Measurements from ENCODE around the gene DEDD. TPM values are rescaled to one million over a fixed set of nuclear protein-coding genes. Genes with fewer than 3 reads are reported as not detected.

DEDD gene
- total and polyA plus RNA-seq, 2 of the 13 experiments (the other 11 are each of a cell fraction or from before 2014, with no cell fraction given): 12.6 to 27.8 TPM

DNA sequence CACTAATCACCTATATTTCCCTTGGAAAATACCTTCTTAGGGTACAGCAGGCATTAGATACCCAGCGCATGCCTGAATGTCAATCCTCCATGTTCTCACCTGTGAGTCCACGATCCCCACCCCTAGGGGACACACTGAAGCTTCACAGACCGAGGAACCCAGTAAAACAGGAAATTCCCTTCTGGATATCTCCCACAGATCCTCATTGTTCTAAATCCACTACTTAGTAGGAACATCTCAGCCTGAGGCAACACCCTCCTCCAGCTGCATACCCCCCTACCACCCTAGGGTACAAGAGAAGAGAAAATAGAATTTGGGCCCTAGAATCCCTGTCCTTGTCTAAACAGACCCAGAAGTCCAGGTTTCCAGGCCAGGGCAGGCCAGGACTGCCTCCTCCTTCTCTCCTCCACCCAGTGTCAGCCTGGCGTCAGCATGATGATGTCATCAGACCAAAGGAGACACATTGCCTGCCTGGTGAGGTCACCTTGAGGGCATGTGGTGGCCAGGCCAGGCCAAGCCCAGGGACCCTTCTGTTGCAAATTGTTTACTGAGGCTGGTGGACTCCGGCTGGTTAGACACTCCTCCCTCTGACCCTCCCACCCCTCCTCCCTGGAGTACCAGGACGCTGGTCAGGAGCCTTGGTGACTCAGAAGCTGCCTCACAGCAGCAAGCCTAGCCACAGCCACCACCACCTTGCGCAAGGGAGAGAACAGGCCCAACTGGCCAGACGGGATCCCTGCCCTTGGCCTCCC is 49.3 kb downstream of the DEDD start:
- H3K4me1 ChIP-seq (ENCODE audit: insufficient read depth, low read length): peaks cover 38% of the 10 kb centered on the region
- H3K4me3 ChIP-seq (replicated peaks in 1 of 3; ENCODE audit: insufficient read depth in 1 of 3, low read depth in 2 of 3, low read length in 3 of 3): peak overlapping the region in 1 of 3 experiments; percentile 35; a peak in 1 of 6 replicates
- FAIRE-seq (peak; percentile 65), ATAC-seq (peak; percentile 86), DNase-seq (ENCODE audit: low spot score) (peak; percentile 76)
- 27% methylated on average over 4 of the region's 8 CpGs for WGBS (ENCODE audit: low lambda C conversion rate)
- H3K9ac ChIP-seq (ENCODE audit: insufficient read depth, low read depth, low read length): no peak overlapping the region
- no peaks in the 10 kb centered on the region for H3K79me2 ChIP-seq (ENCODE audit: insufficient read depth, low read length)
- intact Hi-C loops (cut with micrococcal nuclease; ENCODE audit: unreplicated experiment) (no loop called here), in situ Hi-C loops (cut with HindIII; ENCODE audit: extremely low pct_ligation_motif_present, low pct_unique_long_range_greater_than_20kb) (no loop called here)
- H4K20me1 ChIP-seq (ENCODE audit: insufficient read depth, low read length): no peaks in the 10 kb centered on the region
- peaks cover 0 to 18% of the 10 kb centered on the region in 2 experiments; a peak in 1 of 5 replicates for H3K27me3 ChIP-seq (ENCODE audit: control insufficient read depth in 1 of 2, insufficient read depth in 2 of 2, low read length in 2 of 2)
- no peaks in the 10 kb centered on the region for H3K36me3 ChIP-seq (replicated peaks in 1 of 2; ENCODE audit: control insufficient read depth in 1 of 2, insufficient read depth in 2 of 2, low read length in 2 of 2)
- no TSS peak for BruUV-seq (replicated peaks)
- POLR2A ChIA-PET: interaction anchor here (1.9 kb wide), 1 partner anchor 15 kb away, joined by 4 read pairs; no protein-coding TSS in a partner anchor
- H3K9me3 ChIP-seq (ENCODE audit: low read length): no peaks in the 10 kb centered on the region
- H3K27ac ChIP-seq (ENCODE audit: extremely low read length, insufficient read depth, low read length): no peak overlapping the region
- H3K4me2 ChIP-seq (ENCODE audit: low read depth, low read length): peak overlapping the region; percentile 49
- CTCF ChIA-PET (ENCODE audit: low intra/inter-chr PET ratio, low total read pairs): no interaction called here
- H2AFZ ChIP-seq (ENCODE audit: low read length): no peak overlapping the region
- peak; percentile 88 for TF ChIP-seq CEBPB (IDR thresholded peaks at IDR 0.05; ENCODE audit: borderline replicate concordance, low read depth, low read length)
- TF ChIP-seq, protein P1, sequence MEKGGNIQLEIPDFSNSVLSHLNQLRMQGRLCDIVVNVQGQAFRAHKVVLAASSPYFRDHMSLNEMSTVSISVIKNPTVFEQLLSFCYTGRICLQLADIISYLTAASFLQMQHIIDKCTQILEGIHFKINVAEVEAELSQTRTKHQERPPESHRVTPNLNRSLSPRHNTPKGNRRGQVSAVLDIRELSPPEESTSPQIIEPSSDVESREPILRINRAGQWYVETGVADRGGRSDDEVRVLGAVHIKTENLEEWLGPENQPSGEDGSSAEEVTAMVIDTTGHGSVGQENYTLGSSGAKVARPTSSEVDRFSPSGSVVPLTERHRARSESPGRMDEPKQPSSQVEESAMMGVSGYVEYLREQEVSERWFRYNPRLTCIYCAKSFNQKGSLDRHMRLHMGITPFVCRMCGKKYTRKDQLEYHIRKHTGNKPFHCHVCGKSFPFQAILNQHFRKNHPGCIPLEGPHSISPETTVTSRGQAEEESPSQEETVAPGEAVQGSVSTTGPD (CRISPR knock-in tag; IDR thresholded peaks at IDR 0.05): peak; percentile 54; the same call in 1 of the 2 replicates
- no peak for TF ChIP-seq ERF (CRISPR knock-in tag; IDR thresholded peaks at IDR 0.05)
- TF ChIP-seq, protein P2, sequence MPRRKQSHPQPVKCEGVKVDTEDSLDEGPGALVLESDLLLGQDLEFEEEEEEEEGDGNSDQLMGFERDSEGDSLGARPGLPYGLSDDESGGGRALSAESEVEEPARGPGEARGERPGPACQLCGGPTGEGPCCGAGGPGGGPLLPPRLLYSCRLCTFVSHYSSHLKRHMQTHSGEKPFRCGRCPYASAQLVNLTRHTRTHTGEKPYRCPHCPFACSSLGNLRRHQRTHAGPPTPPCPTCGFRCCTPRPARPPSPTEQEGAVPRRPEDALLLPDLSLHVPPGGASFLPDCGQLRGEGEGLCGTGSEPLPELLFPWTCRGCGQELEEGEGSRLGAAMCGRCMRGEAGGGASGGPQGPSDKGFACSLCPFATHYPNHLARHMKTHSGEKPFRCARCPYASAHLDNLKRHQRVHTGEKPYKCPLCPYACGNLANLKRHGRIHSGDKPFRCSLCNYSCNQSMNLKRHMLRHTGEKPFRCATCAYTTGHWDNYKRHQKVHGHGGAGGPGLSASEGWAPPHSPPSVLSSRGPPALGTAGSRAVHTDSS (CRISPR knock-in tag; conservative IDR thresholded peaks at IDR 0.05): no peak
- TF ChIP-seq CBX5 (CRISPR knock-in tag; IDR thresholded peaks at IDR 0.05; ENCODE audit: borderline replicate concordance): no peak; the same call in 1 of the 2 replicates
- TF ChIP-seq ZBTB1 (CRISPR knock-in tag; IDR thresholded peaks at IDR 0.05; ENCODE audit: borderline replicate concordance): no peak
- no peak for TF ChIP-seq ZBTB38 (CRISPR knock-in tag; IDR thresholded peaks at IDR 0.05)
- TF ChIP-seq HDAC1 (CRISPR knock-in tag; IDR thresholded peaks at IDR 0.05): peak; percentile 32
- TF ChIP-seq, protein P3, sequence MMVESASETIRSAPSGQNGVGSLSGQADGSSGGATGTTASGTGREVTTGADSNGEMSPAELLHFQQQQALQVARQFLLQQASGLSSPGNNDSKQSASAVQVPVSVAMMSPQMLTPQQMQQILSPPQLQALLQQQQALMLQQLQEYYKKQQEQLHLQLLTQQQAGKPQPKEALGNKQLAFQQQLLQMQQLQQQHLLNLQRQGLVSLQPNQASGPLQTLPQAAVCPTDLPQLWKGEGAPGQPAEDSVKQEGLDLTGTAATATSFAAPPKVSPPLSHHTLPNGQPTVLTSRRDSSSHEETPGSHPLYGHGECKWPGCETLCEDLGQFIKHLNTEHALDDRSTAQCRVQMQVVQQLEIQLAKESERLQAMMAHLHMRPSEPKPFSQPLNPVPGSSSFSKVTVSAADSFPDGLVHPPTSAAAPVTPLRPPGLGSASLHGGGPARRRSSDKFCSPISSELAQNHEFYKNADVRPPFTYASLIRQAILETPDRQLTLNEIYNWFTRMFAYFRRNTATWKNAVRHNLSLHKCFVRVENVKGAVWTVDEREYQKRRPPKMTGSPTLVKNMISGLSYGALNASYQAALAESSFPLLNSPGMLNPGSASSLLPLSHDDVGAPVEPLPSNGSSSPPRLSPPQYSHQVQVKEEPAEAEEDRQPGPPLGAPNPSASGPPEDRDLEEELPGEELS (CRISPR knock-in tag; IDR thresholded peaks at IDR 0.05): 0 out of 2 replicates have a peak, but pooled peaks have one; percentile 38
- TF ChIP-seq TGIF2 (CRISPR knock-in tag; IDR thresholded peaks at IDR 0.05): 0 out of 2 replicates have a peak, but pooled peaks have one; percentile 26
- peak; percentile 79 for TF ChIP-seq ZSCAN22 (CRISPR knock-in tag; IDR thresholded peaks at IDR 0.05)
- TF ChIP-seq, protein P4, sequence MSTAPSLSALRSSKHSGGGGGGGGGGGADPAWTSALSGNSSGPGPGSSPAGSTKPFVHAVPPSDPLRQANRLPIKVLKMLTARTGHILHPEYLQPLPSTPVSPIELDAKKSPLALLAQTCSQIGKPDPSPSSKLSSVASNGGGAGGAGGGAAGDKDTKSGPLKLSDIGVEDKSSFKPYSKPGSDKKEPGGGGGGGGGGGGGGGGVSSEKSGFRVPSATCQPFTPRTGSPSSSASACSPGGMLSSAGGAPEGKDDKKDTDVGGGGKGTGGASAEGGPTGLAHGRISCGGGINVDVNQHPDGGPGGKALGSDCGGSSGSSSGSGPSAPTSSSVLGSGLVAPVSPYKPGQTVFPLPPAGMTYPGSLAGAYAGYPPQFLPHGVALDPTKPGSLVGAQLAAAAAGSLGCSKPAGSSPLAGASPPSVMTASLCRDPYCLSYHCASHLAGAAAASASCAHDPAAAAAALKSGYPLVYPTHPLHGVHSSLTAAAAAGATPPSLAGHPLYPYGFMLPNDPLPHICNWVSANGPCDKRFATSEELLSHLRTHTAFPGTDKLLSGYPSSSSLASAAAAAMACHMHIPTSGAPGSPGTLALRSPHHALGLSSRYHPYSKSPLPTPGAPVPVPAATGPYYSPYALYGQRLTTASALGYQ (CRISPR knock-in tag; IDR thresholded peaks at IDR 0.05): no peak
- TF ChIP-seq SOX6 (IDR thresholded peaks at IDR 0.05): no peak
- no peak for TF ChIP-seq SOX6 (CRISPR knock-in tag; IDR thresholded peaks at IDR 0.05)

All from HepG2 (cell line).